Colonic mucosa (tissue), 4 donors: Measurements from ENCODE around the gene HEATR5A. TPM values are rescaled to one million over a fixed set of nuclear protein-coding genes. Genes with fewer than 3 reads are reported as not detected.

Source experiments
- DNase-seq: peaks from one replicate; pipeline ENCODE4 v3.0.0-alpha.2; 2020
- H3K27ac ChIP-seq: fragments of 200-600 bp; one replicate; pipeline ENCODE4 v1.8.0; 2021
- H3K27me3 ChIP-seq: fragments of 200-600 bp; one replicate; pipeline ENCODE4 v1.8.0; 2021
- H3K36me3 ChIP-seq: fragments of 200-600 bp; one replicate; pipeline ENCODE4 v1.8.0; 2021
- H3K4me1 ChIP-seq: fragments of 200-600 bp; one replicate; pipeline ENCODE4 v1.8.0; 2021; ENCODE audit warnings: mild to moderate bottlenecking
- H3K4me3 ChIP-seq: fragments of 200-600 bp; one replicate; pipeline ENCODE4 v1.8.0; 2021
- H3K9ac ChIP-seq, 2 donors: one replicate each; pipeline ENCODE4 v1.7.0; 2013; ENCODE audit warnings: control low read depth in 2 of 2, low read depth in 2 of 2, low read length in 2 of 2
- H3K9me3 ChIP-seq: fragments of 200-600 bp; one replicate; pipeline ENCODE4 v1.8.0; 2021
- CTCF ChIP-seq: fragments of 200-600 bp; IDR thresholded peaks from one replicate; pipeline ENCODE4 v1.8.0; 2022; ENCODE audit warnings: antibody characterized with exemption, mild to moderate bottlenecking
- intact Hi-C: fragments of 100-400 bp; cut with DNase I; formaldehyde crosslinking; loops from one replicate; pipeline ENCODE4 v1.14.1; 2022
- total RNA-seq, 2 donors: library from RNA; stranded (reverse); fragmentation: NEBNext Ultra II Directional in 1 of 2; extraction: Animal tissue kit (Norgen Biotek cat#: 25700) in 1 of 2; gene quantifications; one replicate each; pipeline ENCODE4 v1.2.1, GENCODE V29; 2021
- donor health status: healthy.
- donor health status: DM: no; HTN: no; CAD: no.
- donor health status: DM: no; HTN: no; CAD: no.

HEATR5A gene
- total RNA-seq, 2 donors from 2014 or later: 45.5 to 58.2 TPM

GRCh38 chr14:31403707-31404106, 16.6 kb downstream of the HEATR5A start:
- Histone ChIP-seq H3K27me3 (no peaks in the 10 kb centered on the region), H3K4me3 (no peak overlapping the region), H3K27ac (no peak overlapping the region), H3K36me3 (no peaks in the 10 kb centered on the region), H3K9me3 (no peaks in the 10 kb centered on the region), H3K4me1 (peaks cover 3% of the 10 kb centered on the region), H3K9ac (no peak overlapping the region)
- intact Hi-C loops: no loop called here
- no peak for DNase-seq
- no peak for TF ChIP-seq CTCF

- no peak for TF ChIP-seq CTCF
These were observed 17.4 kb downstream of the HEATR5A start for GRCh38 chr14:31402764-31403439.

GRCh38 chr14:31401369-31401932, 18.9 kb downstream of the HEATR5A start:
- DNase-seq: no peak
- H3K36me3 ChIP-seq: no peaks in the 10 kb centered on the region
- H3K4me1 ChIP-seq: peaks cover 3% of the 10 kb centered on the region
- TF ChIP-seq CTCF: no peak
- H3K9me3 ChIP-seq: no peaks in the 10 kb centered on the region
- no peaks in the 10 kb centered on the region for H3K27me3 ChIP-seq
- no peak overlapping the region for H3K27ac ChIP-seq
- no peak overlapping the region for H3K9ac ChIP-seq
- intact Hi-C loops: no loop called here
- no peak overlapping the region for H3K4me3 ChIP-seq

More at GRCh38 chr14:31402764-31403439, 17.4 kb downstream of the HEATR5A start:
- Histone ChIP-seq H3K4me3 (no peak overlapping the region), H3K27ac (no peak overlapping the region), H3K4me1 (peaks cover 3% of the 10 kb centered on the region), H3K36me3 (no peaks in the 10 kb centered on the region), H3K9me3 (no peaks in the 10 kb centered on the region), H3K27me3 (no peaks in the 10 kb centered on the region), H3K9ac (no peak overlapping the region)
- intact Hi-C loops: no loop called here
- DNase-seq: no peak

- H3K27me3 ChIP-seq: no peaks in the 10 kb centered on the region
- no peaks in the 10 kb centered on the region for H3K9me3 ChIP-seq
- no peak for TF ChIP-seq CTCF
- no peaks in the 10 kb centered on the region for H3K4me1 ChIP-seq
- H3K27ac ChIP-seq: no peak overlapping the region
- H3K36me3 ChIP-seq: no peaks in the 10 kb centered on the region
- H3K9ac ChIP-seq: no peak overlapping the region
- no peak for DNase-seq
- intact Hi-C loops: no loop called here
- no peak overlapping the region for H3K4me3 ChIP-seq
These were observed 20.2 kb downstream of the HEATR5A start for GRCh38 chr14:31400031-31400638.

GRCh38 chr14:31395572-31396205, 24.7 kb downstream of the HEATR5A start:
- peak; percentile 27 for DNase-seq
- H3K27me3 ChIP-seq: no peaks in the 10 kb centered on the region
- no peaks in the 10 kb centered on the region for H3K9me3 ChIP-seq
- intact Hi-C loops: no loop called here
- TF ChIP-seq CTCF: no peak
- no peaks in the 10 kb centered on the region for H3K4me1 ChIP-seq
- H3K4me3 ChIP-seq: no peak overlapping the region
- no peaks in the 10 kb centered on the region for H3K36me3 ChIP-seq
- no peak overlapping the region for H3K27ac ChIP-seq
- H3K9ac ChIP-seq: no peak overlapping the region
